Activated CD8-positive, alpha-beta memory T cell treated with anti-CD3 and anti-CD28 coated beads for 24 hours (primary cell): ENCODE results near the gene CYP2A6.
"Not testable (repeated sequence)": the region's sequence is repeated elsewhere in the genome, so short reads cannot be mapped to it uniquely, and the experiment has no call there.

Experiments used
- DNase-seq: peaks from one replicate; pipeline ENCODE4 v3.0.0-alpha.2; 2020

CYP2A6 gene

GRCh38 chr19:40818480-40819399 is 31.5 kb downstream of the CYP2A6 start:
- DNase-seq: peak; percentile 90

- no peak for DNase-seq
These were observed 35.0 kb downstream of the CYP2A6 start for GRCh38 chr19:40815223-40815622.

- DNase-seq: no peak
These were observed 37.1 kb downstream of the CYP2A6 start for GRCh38 chr19:40813182-40813581.

- not testable (repeated sequence) for DNase-seq
These were observed 37.7 kb downstream of the CYP2A6 start for GRCh38 chr19:40812571-40812970.

GRCh38 chr19:40811478-40812341 is 38.5 kb downstream of the CYP2A6 start:
- no peak for DNase-seq

- DNase-seq: peak; percentile 86
These were observed 39.4 kb downstream of the CYP2A6 start for GRCh38 chr19:40810649-40811408.

GRCh38 chr19:40810160-40810559 is 40.1 kb downstream of the CYP2A6 start:
- no peak for DNase-seq

GRCh38 chr19:40809358-40810086 is 40.7 kb downstream of the CYP2A6 start:
- DNase-seq: no peak

GRCh38 chr19:40808497-40808896 is 41.8 kb downstream of the CYP2A6 start:
- no peak for DNase-seq

- no peak for DNase-seq
These were observed 42.3 kb downstream of the CYP2A6 start for GRCh38 chr19:40808021-40808325.

GRCh38 chr19:40807147-40808020 is 42.9 kb downstream of the CYP2A6 start:
- no peak for DNase-seq

- peak; percentile 89 for DNase-seq
These were observed 43.7 kb downstream of the CYP2A6 start for GRCh38 chr19:40806423-40807146.

- DNase-seq: no peak
These were observed 44.9 kb downstream of the CYP2A6 start for GRCh38 chr19:40805258-40805868.

GRCh38 chr19:40804783-40805242 is 45.4 kb downstream of the CYP2A6 start:
- DNase-seq: no peak

- DNase-seq: no peak
These were observed 46.1 kb downstream of the CYP2A6 start for GRCh38 chr19:40803857-40804782.

GRCh38 chr19:40803170-40803856 is 46.9 kb downstream of the CYP2A6 start:
- DNase-seq: no peak

GRCh38 chr19:40802300-40803169 is 47.7 kb downstream of the CYP2A6 start:
- DNase-seq: no peak
